SJSA1 (cell line): ENCODE measurements around the gene CDRT4. TPM values are rescaled to one million over a fixed set of nuclear protein-coding genes. Genes with fewer than 3 reads are reported as not detected.

Source experiments
- DNase-seq, 2 experiments: peaks; one replicate each; pipeline ENCODE4 v3.0.0-alpha.2; 2015 to 2020; ENCODE audit warnings: low spot score in 2 of 2, low read depth in 1 of 2
- H3K27ac ChIP-seq: fragments of 250-450 bp; sonication (Bioruptor Pico); 2 replicates; pipeline ENCODE4 v1.5.1; 2020; ENCODE audit warnings: mild to moderate bottlenecking, moderate library complexity
- H3K27me3 ChIP-seq: fragments of 250-450 bp; sonication (Bioruptor Pico); replicated peaks from 2 replicates; pipeline ENCODE4 v1.5.1; 2020; ENCODE audit warnings: mild to moderate bottlenecking, moderate library complexity
- H3K36me3 ChIP-seq: fragments of 250-450 bp; sonication (Bioruptor Pico); 2 replicates; pipeline ENCODE4 v1.5.1; 2020; ENCODE audit warnings: mild to moderate bottlenecking
- H3K4me1 ChIP-seq: fragments of 250-450 bp; sonication (Bioruptor Pico); replicated peaks from 2 replicates; pipeline ENCODE4 v1.6.1; 2021; ENCODE audit warnings: mild to moderate bottlenecking
- H3K4me3 ChIP-seq: fragments of 250-450 bp; sonication (Bioruptor Pico); 2 replicates; pipeline ENCODE4 v1.5.1; 2020; ENCODE audit warnings: mild to moderate bottlenecking
- H3K9me3 ChIP-seq: fragments of 250-450 bp; sonication (Bioruptor Pico); replicated peaks from 2 replicates; pipeline ENCODE4 v1.5.1; 2020; ENCODE audit warnings: mild to moderate bottlenecking
- total RNA-seq: library from RNA; depleted of rRNA; stranded (reverse); fragments of >200 nt; shearing (Covaris generic); gene quantifications from 2 replicates; pipeline ENCODE4 v1.2.3, GENCODE V29; 2014

CDRT4 gene
- total RNA-seq, 1 experiment from 2014 or later, result 0.24 TPM

DNA sequence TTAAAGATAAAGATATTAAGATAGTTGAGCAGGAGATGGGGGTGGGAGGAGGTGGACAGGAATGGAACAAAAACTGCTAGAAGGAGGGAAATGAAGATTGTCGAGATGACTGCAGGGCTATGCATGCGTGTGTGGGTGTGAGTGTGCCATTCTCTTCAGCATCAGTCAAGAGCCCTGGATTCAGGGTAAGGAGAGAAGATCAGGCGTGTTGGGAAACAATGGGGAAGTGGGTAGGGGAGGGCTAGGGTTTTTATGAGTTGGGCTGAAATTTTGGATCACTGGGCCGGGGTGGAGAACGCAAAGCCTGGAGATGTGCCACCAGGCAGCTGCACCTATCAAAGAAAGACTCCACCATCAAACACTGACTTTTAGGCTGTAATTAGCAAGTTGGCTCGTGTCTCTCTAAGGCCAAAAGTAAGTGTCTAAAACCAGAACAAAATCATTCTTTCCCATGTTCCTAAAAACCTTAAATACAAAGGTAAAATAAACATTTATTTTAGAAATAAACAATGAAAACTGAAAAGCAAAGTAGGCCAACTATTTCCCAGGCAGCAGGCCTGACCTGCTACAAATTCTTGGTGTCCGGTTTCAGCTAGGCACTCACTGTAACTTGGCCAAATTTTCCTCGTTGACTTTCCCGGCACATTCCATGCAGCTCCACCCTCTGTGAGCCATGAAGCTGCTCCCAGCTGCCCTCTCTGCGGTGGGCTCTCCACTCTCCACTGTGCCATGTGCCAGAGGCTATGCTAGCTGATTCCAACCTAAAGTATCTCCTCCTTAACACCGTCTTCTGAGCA, 4.2 kb downstream of the CDRT4 start:
- no peaks in the 10 kb centered on the region for H3K36me3 ChIP-seq
- H3K27ac ChIP-seq, result peak overlapping the region; percentile 38
- DNase-seq, result peak; percentile 81 to 82
- H3K27me3 ChIP-seq, result no peaks in the 10 kb centered on the region
- H3K4me1 ChIP-seq, result peaks cover 26% of the 10 kb centered on the region
- no peaks in the 10 kb centered on the region for H3K9me3 ChIP-seq
- no peak overlapping the region for H3K4me3 ChIP-seq

DNA sequence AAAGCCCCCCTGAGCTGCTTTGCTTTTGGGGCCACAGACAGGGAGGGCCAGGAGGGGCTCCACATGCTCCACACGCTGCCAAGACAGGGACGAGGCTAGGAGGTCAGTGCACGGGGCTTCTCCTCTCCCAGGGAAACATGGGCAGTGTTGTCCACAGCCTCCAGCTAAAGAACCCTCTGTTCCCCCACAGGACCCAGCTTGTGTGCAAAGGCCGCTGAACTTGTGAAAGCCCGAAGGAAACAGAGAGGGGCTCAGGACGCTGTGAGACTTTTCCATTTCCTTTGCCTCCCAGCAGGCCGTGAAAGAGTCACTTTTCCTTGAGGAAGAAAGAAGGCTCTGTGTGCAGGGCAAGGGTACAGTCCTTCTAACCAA, 9.7 kb downstream of the CDRT4 start:
- no peak overlapping the region for H3K4me3 ChIP-seq
- H3K27me3 ChIP-seq, result no peaks in the 10 kb centered on the region
- DNase-seq, result no peak
- 0 out of 2 replicates have a peak, but pooled peaks cover 2% of the 10 kb centered on the region for H3K9me3 ChIP-seq
- peaks cover 52% of the 10 kb centered on the region for H3K4me1 ChIP-seq
- H3K36me3 ChIP-seq, result no peaks in the 10 kb centered on the region
- peak overlapping the region; percentile 73 for H3K27ac ChIP-seq

DNA sequence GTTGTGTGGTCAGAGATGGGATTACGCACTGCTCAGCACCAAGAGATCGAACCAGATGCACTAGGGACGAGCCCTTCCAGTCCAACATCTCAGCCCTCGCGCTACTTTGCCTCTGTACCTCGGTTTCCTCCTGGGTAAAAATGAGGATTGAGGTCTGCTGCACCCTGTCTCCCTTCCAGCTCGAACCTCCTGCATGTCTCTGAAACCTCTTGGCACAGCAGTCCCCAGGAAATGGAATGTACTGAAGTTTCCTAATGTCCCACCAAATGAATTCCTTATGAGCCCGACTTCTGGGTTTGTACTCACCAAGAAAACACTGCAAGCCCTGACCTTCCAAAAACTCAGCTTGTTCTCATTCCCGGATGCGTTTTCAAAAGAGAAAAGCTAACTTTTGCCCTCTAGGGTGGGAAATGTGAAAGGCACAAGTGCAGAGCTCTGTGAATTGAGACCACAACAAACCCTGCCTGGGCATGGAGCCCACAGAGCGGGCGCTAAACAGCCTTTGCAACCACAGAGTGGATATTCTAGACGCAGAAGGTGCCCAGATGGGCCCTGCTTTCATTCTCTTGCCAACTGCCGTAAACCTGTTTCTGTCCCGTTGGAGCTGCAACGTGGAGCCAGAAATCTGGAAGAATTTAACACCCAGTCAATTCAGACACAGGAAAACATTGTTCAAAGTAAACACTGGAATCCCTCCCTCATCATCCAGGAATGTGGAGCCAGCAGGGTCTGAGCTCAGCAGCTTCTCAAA, 10.3 kb downstream of the CDRT4 start:
- DNase-seq, result peak; percentile 83 to 89
- Histone ChIP-seq H3K27ac (peak overlapping the region; percentile 73), H3K9me3 (0 out of 2 replicates have a peak, but pooled peaks cover 2% of the 10 kb centered on the region), H3K4me3 (0 out of 2 replicates have a peak overlapping the region, but pooled peaks have one; percentile 1), H3K4me1 (peaks cover 54% of the 10 kb centered on the region), H3K36me3 (peaks cover 4% of the 10 kb centered on the region; the same call in 1 of the 2 replicates), H3K27me3 (no peaks in the 10 kb centered on the region)

DNA sequence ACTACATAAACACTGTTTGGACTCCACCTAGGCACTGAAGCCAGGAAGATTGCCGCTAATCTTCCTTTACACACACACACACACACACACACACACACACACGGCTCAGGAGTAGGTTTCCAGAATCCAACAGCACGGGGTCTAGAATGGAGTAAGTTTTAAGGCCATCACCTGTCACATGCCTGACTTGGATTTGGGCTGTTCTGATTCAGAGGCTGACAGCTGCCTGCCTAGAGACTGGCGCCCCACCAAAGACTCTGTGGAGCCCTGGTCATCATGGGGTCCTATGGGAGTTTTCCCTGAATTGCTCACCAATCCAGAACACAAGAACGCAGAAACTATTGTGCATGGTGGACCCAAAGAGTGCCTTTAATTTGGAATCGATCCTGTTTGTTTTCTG, 10.9 kb downstream of the CDRT4 start:
- Histone ChIP-seq H3K4me1 (peaks cover 61% of the 10 kb centered on the region), H3K9me3 (0 out of 2 replicates have a peak, but pooled peaks cover 2% of the 10 kb centered on the region), H3K4me3 (no peak overlapping the region), H3K27me3 (no peaks in the 10 kb centered on the region), H3K36me3 (peaks cover 6% of the 10 kb centered on the region; the same call in 1 of the 2 replicates), H3K27ac (peak overlapping the region; percentile 73)
- no peak for DNase-seq

DNA sequence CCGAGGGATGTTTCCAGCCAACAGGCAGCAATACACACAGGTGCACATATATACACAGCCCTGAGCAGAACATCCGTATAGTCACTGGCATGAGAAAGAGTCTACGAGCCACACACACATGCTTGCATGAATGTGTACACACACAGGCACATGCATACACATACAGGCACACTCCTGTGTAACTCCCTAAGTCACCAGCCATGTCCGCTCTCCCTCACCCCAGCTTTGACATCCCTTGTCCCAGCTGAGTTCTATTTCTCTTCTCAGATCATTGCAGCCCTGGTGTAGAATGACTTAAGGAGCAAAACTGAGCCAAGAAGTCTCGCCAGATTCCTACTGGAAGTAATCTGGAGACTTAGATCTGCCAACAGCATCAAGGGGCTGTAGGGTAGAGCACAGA, 13.1 kb downstream of the CDRT4 start:
- Histone ChIP-seq H3K36me3 (peaks cover 6% of the 10 kb centered on the region; the same call in 1 of the 2 replicates), H3K27ac (no peak overlapping the region), H3K27me3 (no peaks in the 10 kb centered on the region), H3K4me3 (no peak overlapping the region), H3K4me1 (peaks cover 61% of the 10 kb centered on the region), H3K9me3 (0 out of 2 replicates have a peak, but pooled peaks cover 2% of the 10 kb centered on the region)
- DNase-seq, result no peak

DNA sequence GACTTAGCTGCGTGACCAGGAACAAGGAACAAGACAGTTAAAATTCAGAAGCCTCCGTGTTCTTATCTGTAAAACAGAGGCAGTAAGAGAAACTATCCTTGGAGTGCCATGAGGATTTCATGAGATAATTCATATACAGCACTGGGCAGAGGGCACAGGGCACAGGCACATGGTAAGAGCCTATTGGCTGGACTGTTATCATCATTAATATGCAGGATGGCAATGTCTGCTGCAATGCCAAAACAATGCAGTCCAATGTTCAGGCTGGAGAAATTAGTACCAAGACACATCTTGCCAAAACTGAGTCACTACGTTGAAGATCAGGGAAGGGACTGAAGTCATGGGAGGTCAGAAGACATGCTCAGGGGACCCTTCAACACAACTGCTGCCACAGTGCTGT, 13.6 kb downstream of the CDRT4 start:
- H3K4me3 ChIP-seq, result no peak overlapping the region
- 0 out of 2 replicates have a peak, but pooled peaks cover 2% of the 10 kb centered on the region for H3K9me3 ChIP-seq
- peaks cover 61% of the 10 kb centered on the region for H3K4me1 ChIP-seq
- H3K27me3 ChIP-seq, result no peaks in the 10 kb centered on the region
- peak overlapping the region; percentile 82 for H3K27ac ChIP-seq
- peaks cover 6% of the 10 kb centered on the region; the same call in 1 of the 2 replicates for H3K36me3 ChIP-seq
- DNase-seq, result no peak

DNA sequence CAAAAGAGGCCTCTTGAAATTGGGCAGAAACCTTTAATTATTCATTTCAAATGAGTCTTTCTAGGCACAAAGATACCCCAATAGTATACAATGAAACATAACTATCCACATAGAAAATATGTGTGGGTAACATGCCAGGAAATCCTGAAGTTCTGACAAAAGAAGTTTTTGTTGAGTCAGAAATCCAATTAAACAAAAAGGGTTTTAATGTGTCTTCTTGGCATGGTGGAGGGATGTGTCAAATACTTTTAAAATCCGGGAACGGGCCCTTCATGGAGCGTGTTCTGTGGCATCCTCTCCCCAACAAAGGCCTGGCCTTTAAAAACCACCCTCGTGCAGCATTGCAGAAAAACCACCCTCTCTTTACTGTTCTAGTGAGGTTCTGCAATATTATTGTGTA, 14.2 kb downstream of the CDRT4 start:
- Histone ChIP-seq H3K9me3 (0 out of 2 replicates have a peak, but pooled peaks cover 2% of the 10 kb centered on the region), H3K4me1 (peaks cover 58% of the 10 kb centered on the region), H3K27ac (peak overlapping the region; percentile 82), H3K36me3 (peaks cover 6% of the 10 kb centered on the region; the same call in 1 of the 2 replicates), H3K27me3 (no peaks in the 10 kb centered on the region), H3K4me3 (no peak overlapping the region)
- peak; percentile 52 to 64 for DNase-seq

DNA sequence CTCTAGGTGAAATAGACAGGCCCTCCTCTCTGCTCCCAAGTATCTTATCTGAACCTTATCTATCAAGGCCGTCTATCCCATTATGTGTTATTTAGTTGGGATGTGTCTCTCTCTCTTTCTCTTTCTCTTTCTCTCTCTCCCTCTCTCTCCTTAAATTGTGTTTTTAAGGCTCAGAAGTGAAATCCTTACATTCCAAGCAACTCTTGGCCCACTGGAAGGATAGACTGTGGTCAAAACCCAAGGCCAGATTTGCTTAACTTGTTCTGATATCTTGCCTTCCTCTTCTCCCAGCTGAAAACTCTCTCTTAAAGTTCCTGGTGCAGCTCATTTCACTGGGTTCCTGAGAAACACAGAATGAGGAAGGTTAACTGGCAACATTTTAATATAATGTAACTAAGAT, 14.7 kb downstream of the CDRT4 start:
- peak overlapping the region; percentile 82 for H3K27ac ChIP-seq
- H3K27me3 ChIP-seq, result no peaks in the 10 kb centered on the region
- peaks cover 6% of the 10 kb centered on the region; the same call in 1 of the 2 replicates for H3K36me3 ChIP-seq
- peaks cover 53% of the 10 kb centered on the region for H3K4me1 ChIP-seq
- no peak overlapping the region for H3K4me3 ChIP-seq
- DNase-seq, result peak in 1 of 2 experiments; percentile 32
- H3K9me3 ChIP-seq, result 0 out of 2 replicates have a peak, but pooled peaks cover 2% of the 10 kb centered on the region

DNA sequence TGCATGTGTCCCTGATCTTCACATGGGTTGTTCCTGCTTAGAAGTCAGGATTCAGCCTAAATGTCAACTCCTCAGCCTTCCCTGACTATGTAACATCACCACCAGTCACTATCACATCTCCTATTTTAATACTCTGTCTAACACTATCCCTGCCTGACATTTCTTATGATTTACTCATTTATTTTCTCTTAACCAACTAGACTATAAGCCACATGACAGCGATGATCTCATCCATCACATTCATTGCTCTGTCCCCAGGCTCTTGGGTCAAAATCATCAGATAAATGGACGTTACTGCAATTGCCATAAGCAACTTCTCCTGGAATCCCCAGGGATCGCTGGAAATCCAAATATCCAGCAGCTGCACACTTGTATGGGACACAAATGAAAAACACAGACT, 15.7 kb downstream of the CDRT4 start:
- Histone ChIP-seq H3K27ac (no peak overlapping the region), H3K9me3 (0 out of 2 replicates have a peak, but pooled peaks cover 2% of the 10 kb centered on the region), H3K4me3 (no peak overlapping the region), H3K36me3 (peaks cover 6% of the 10 kb centered on the region; the same call in 1 of the 2 replicates), H3K4me1 (peaks cover 42% of the 10 kb centered on the region), H3K27me3 (no peaks in the 10 kb centered on the region)
- no peak for DNase-seq

DNA sequence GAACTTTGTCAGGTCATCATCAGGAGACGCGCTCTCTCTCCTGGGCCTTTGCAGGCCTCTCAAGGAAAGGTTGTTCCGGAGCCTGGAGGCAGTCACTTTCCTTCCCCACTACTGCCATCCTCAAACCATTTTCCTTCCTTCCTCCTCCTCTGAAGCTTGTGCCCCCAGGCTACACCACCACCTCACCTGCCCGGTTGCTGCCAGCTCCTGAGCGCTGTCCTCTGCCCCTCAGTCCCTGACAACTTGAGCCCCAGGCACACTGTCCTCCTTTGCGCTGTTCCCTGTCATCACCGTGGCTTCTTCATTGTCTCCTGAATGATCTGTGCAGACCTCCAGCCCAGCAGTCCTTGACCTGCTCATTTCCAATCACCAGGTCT, 18.9 kb downstream of the CDRT4 start:
- Histone ChIP-seq H3K4me1 (peaks cover 21% of the 10 kb centered on the region), H3K9me3 (no peaks in the 10 kb centered on the region), H3K27me3 (no peaks in the 10 kb centered on the region), H3K4me3 (no peak overlapping the region), H3K27ac (no peak overlapping the region), H3K36me3 (peaks cover 6% of the 10 kb centered on the region; the same call in 1 of the 2 replicates)
- no peak for DNase-seq

DNA sequence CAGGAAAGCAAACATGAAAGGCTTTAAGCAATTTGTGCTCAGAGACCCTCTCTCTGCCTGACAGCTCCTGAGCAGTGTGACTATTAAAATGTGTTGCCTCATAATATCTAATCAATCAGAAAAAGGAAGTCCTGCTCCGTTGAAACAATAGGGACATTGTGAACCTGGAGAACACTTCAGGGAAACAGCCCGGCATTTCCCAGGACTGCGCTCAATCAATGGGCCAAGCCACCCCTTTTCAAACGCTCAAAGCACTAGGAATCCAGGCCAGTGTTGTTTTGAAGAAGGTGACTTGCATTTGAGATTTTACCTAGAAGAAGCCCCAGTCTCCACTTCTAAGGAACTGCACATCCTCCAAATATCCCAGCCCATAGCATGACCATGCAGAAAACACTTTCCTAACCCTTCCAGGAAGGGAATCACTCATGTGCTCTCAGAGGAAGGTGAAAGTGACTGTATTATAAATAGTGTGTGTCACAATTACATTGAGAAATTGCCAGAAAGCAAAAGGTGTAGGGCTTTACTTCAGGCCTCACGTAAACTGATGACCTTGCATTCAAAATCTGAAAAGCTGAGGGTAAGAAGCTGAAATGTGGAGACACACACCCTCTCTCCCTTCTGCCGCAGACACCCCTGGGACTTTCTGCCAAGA, 19.4 kb downstream of the CDRT4 start:
- DNase-seq, result no peak
- no peak overlapping the region for H3K4me3 ChIP-seq

DNA sequence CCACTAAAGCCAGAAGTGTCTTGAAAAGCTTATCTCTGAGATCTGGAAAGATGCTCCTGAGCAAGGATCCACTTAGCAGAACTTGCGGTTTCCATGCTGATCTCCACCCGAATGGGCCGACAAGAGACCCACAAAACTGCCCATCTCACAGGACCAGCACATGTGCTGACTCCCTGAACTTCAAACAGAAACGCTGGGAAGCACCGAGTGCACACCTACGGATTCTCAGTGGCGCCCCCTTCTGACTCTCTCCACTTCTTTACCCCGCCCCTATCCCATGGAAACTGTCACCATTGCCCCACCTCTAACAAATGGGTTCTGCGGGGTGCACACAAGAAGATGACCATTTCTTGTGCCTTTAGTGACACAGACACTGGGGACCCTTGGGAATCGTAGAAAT, 21.4 kb downstream of the CDRT4 start:
- Histone ChIP-seq H3K27ac (no peak overlapping the region), H3K36me3 (no peaks in the 10 kb centered on the region), H3K4me3 (no peak overlapping the region), H3K27me3 (no peaks in the 10 kb centered on the region), H3K9me3 (no peaks in the 10 kb centered on the region), H3K4me1 (peaks cover 11% of the 10 kb centered on the region)
- DNase-seq, result no peak

More for the DNA sequence above, 19.4 kb downstream of the CDRT4 start:
- no peaks in the 10 kb centered on the region for H3K9me3 ChIP-seq
- H3K4me1 ChIP-seq, result peaks cover 16% of the 10 kb centered on the region
- H3K27me3 ChIP-seq, result no peaks in the 10 kb centered on the region
- peaks cover 6% of the 10 kb centered on the region; the same call in 1 of the 2 replicates for H3K36me3 ChIP-seq
- H3K27ac ChIP-seq, result no peak overlapping the region

DNA sequence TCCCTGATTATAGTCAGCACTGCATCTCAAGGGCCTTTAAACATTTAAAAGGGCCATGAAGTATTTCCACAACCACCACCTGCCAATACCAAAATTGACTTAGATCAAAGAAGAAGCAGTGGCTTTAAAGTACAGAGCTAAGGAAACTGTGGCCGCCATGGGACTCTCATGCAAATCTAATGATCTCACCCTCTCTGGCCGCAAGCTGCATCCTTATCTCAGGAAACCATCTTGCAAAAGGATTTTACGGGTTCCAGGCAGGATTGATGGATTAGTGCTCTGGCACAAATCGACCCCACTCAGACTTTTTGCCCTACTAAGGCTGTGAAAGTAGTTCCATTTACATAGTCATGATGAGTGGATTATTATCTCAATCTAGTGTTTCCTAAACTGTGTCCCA, 22.6 kb downstream of the CDRT4 start:
- Histone ChIP-seq H3K9me3 (no peaks in the 10 kb centered on the region), H3K4me3 (no peak overlapping the region), H3K4me1 (peaks cover 11% of the 10 kb centered on the region), H3K27ac (no peak overlapping the region), H3K36me3 (no peaks in the 10 kb centered on the region), H3K27me3 (no peaks in the 10 kb centered on the region)
- no peak for DNase-seq
